GM12864 (cell line): Measurements from ENCODE around the gene RAB15.

Source experiments
- DNase-seq: peaks from one replicate; pipeline ENCODE4 v3.0.0-alpha.2; 2011; ENCODE audit warnings: low read depth
- H3K4me3 ChIP-seq: 2 replicates; pipeline ENCODE4 v1.5.1; 2011; ENCODE audit warnings: mild to moderate bottlenecking, low read depth, low read length, control low read depth
- TF ChIP-seq, protein P1 (sequence below): IDR thresholded peaks from 2 replicates; pipeline ENCODE4 v1.5.1; 2011; ENCODE audit warnings: low read depth, mild to moderate bottlenecking, moderate library complexity, low read length, control low read depth, inconsistent platforms; ENCODE audit errors: missing control alignments

The RAB15 gene

GRCh38 chr14:65000898-65001591 is 28.9 kb upstream of the RAB15 start:
- no peak for DNase-seq
- H3K4me3 ChIP-seq: no peak overlapping the region
- TF ChIP-seq, protein P1, sequence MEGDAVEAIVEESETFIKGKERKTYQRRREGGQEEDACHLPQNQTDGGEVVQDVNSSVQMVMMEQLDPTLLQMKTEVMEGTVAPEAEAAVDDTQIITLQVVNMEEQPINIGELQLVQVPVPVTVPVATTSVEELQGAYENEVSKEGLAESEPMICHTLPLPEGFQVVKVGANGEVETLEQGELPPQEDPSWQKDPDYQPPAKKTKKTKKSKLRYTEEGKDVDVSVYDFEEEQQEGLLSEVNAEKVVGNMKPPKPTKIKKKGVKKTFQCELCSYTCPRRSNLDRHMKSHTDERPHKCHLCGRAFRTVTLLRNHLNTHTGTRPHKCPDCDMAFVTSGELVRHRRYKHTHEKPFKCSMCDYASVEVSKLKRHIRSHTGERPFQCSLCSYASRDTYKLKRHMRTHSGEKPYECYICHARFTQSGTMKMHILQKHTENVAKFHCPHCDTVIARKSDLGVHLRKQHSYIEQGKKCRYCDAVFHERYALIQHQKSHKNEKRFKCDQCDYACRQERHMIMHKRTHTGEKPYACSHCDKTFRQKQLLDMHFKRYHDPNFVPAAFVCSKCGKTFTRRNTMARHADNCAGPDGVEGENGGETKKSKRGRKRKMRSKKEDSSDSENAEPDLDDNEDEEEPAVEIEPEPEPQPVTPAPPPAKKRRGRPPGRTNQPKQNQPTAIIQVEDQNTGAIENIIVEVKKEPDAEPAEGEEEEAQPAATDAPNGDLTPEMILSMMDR: no peak

- no peak for DNase-seq
- H3K4me3 ChIP-seq: no peak overlapping the region
- TF ChIP-seq, protein P1: no peak
Measured at GRCh38 chr14:64998455-64998931, 26.4 kb upstream of the RAB15 start.

DNA sequence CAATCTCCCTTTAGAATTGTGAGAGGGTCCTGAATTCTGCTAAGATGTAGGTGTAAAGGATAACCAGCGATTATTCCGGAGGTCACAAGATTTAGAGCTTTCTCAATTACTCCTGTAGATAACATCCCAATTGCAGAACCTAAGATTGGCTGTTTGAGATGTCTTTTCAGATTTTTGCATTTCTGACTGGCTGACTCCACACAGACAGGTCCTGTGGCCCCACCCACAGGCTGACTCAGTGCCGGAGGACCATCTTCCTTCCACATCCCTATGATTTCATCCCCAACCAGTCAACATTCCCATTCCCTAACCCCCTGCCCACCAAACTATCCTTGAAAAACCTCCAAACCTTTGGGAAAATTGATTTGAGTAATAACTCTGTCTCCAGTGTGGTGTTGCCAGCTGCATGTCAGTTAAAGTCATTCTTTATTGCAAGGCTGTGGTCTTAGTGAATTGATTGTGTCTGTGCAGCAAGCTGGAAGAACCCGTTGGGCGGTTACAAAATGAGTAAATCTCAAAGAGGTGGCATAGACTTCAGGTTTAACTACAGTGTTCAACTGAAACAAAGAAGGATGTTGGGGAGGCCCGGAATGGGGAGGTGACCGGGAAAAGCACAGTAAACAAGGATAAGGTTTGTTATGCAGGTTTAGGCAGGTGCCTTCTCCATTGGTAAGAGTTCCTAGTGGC is 25.1 kb upstream of the RAB15 start:
- peak overlapping the region; percentile 17 for H3K4me3 ChIP-seq
- DNase-seq: no peak
- TF ChIP-seq, protein P1: no peak

- TF ChIP-seq, protein P1: no peak
- no peak overlapping the region for H3K4me3 ChIP-seq
- no peak for DNase-seq
Measured at GRCh38 chr14:64995291-64995690, 23.2 kb upstream of the RAB15 start.

DNA sequence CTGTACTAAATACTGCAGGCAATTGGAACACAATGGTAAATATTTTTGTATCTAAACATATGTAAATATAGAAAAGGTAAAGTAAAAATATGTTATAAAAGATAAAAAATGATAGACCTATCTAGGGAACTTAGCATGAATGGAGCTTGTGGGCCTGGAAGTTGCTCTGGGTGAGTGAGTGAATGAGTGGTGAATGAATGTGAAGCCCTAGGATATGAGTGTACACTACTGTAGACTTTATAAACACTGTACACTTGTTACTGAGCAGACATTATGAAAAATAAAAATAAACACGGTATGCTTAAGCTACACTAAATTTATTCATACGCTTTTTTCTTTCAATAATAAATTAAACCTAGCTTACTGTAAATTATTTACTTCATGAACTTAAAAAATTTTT is 22.4 kb upstream of the RAB15 start:
- TF ChIP-seq, protein P1: no peak
- no peak for DNase-seq
- H3K4me3 ChIP-seq: no peak overlapping the region

- DNase-seq: no peak
- TF ChIP-seq, protein P1: no peak
- no peak overlapping the region for H3K4me3 ChIP-seq
Measured at GRCh38 chr14:64993266-64993930, 21.3 kb upstream of the RAB15 start.
